GM23338 (cell line): ENCODE data around the gene POU5F1. TPM values are rescaled to one million over a fixed set of nuclear protein-coding genes. Genes with fewer than 3 reads are reported as not detected.

Source experiments
- ATAC-seq: fragments of 200-7000 bp; cut with Tn5 transposase; 3 replicates; pipeline ENCODE4 v1.9.1; 2020
- DNase-seq: peaks from one replicate; pipeline ENCODE4 v3.0.0-alpha.2; 2015; ENCODE audit warnings: low spot score
- H2AFZ ChIP-seq: fragments of 200-600 bp; sonication (generic); 2 replicates; pipeline ENCODE4 v1.8.0; 2016; ENCODE audit warnings: antibody characterized with exemption, mild to moderate bottlenecking, moderate library complexity
- H3F3A ChIP-seq: fragments of 200-600 bp; sonication (generic); replicated peaks from 2 replicates; pipeline ENCODE4 v1.8.0; 2017; ENCODE audit warnings: antibody characterized with exemption, mixed run types, low read depth
- H3K27ac ChIP-seq: fragments of 200-600 bp; sonication (generic); 2 replicates; pipeline ENCODE4 v1.6.1; 2016; ENCODE audit warnings: low read depth
- H3K27me3 ChIP-seq: fragments of 200-600 bp; sonication (generic); 2 replicates; pipeline ENCODE4 v1.8.0; 2016; ENCODE audit warnings: mild to moderate bottlenecking, mixed run types, moderate library complexity; ENCODE audit not compliant: insufficient read depth
- H3K36me3 ChIP-seq: fragments of 200-600 bp; sonication (generic); 2 replicates; pipeline ENCODE4 v1.8.0; 2016; ENCODE audit warnings: mild to moderate bottlenecking; ENCODE audit not compliant: insufficient read depth
- H3K4me1 ChIP-seq: fragments of 200-600 bp; sonication (generic); 2 replicates; pipeline ENCODE4 v1.8.0; 2016; ENCODE audit warnings: mild to moderate bottlenecking, moderate library complexity; ENCODE audit not compliant: insufficient read depth
- H3K4me2 ChIP-seq: fragments of 200-600 bp; sonication (generic); 2 replicates; pipeline ENCODE4 v1.7.1; 2017; ENCODE audit warnings: mixed run types
- H3K4me3 ChIP-seq: fragments of 200-600 bp; sonication (generic); 2 replicates; pipeline ENCODE4 v1.6.1; 2016; ENCODE audit warnings: mixed run types
- H3K79me2 ChIP-seq: fragments of 200-600 bp; sonication (generic); replicated peaks from 2 replicates; pipeline ENCODE4 v1.8.0; 2017; ENCODE audit warnings: mild to moderate bottlenecking; ENCODE audit not compliant: insufficient read depth
- H3K9me2 ChIP-seq: fragments of 200-600 bp; sonication (generic); 2 replicates; pipeline ENCODE4 v1.8.0; 2017; ENCODE audit not compliant: insufficient read depth
- H4K20me1 ChIP-seq: fragments of 200-600 bp; sonication (generic); replicated peaks from 2 replicates; pipeline ENCODE4 v1.8.0; 2017; ENCODE audit warnings: mild to moderate bottlenecking; ENCODE audit not compliant: insufficient read depth
- H3K27ac Mint-ChIP-seq: 2 replicates; pipeline ENCODE4 v1.8.0; 2020; ENCODE audit warnings: inconsistent platforms, mild to moderate bottlenecking, moderate library complexity, mixed read lengths
- H3K27me3 Mint-ChIP-seq: 3 replicates; pipeline ENCODE4 v1.8.0; 2022; ENCODE audit warnings: low read depth, mild to moderate bottlenecking, moderate library complexity, mixed read lengths, inconsistent platforms; ENCODE audit not compliant: insufficient read depth, poor library complexity
- H3K36me3 Mint-ChIP-seq: 3 replicates; pipeline ENCODE4 v1.8.0; 2021; ENCODE audit warnings: low read depth, mild to moderate bottlenecking, inconsistent platforms, moderate library complexity, mixed read lengths
- H3K4me1 Mint-ChIP-seq: 3 replicates; pipeline ENCODE4 v1.8.0; 2020; ENCODE audit warnings: mild to moderate bottlenecking, inconsistent platforms, mixed read lengths
- H3K4me3 Mint-ChIP-seq: 3 replicates; pipeline ENCODE4 v1.8.0; 2021; ENCODE audit warnings: moderate library complexity, mild to moderate bottlenecking, inconsistent platforms, mixed read lengths
- H3K9me3 Mint-ChIP-seq: 3 replicates; pipeline ENCODE4 v1.8.0; 2020; ENCODE audit warnings: moderate library complexity, mild to moderate bottlenecking, inconsistent platforms, mixed read lengths
- CREB1 ChIP-seq: fragments of 250-450 bp; sonication (Bioruptor Pico); IDR thresholded peaks from 2 replicates; pipeline ENCODE4 v1.5.0; 2020; ENCODE audit warnings: low read depth, mild to moderate bottlenecking, moderate library complexity
- EZH2 ChIP-seq: fragments of 200-600 bp; sonication (generic); IDR thresholded peaks from one replicate; pipeline ENCODE4 v1.8.0; 2017; ENCODE audit warnings: antibody characterized with exemption, mild to moderate bottlenecking, low read depth; ENCODE audit not compliant: unreplicated experiment
- EZH2phosphoT487 ChIP-seq: fragments of 200-600 bp; sonication (generic); IDR thresholded peaks from one replicate; pipeline ENCODE4 v1.8.1; 2018; ENCODE audit warnings: antibody characterized with exemption; ENCODE audit not compliant: unreplicated experiment
- JUNB ChIP-seq: IDR thresholded peaks from one replicate; pipeline ENCODE4 v1.6.1; 2016; ENCODE audit warnings: antibody characterized with exemption; ENCODE audit not compliant: unreplicated experiment
- NANOG ChIP-seq: IDR thresholded peaks from 2 replicates; pipeline ENCODE4 v1.6.1; 2016; ENCODE audit warnings: antibody characterized with exemption, borderline replicate concordance
- POLR2AphosphoS5 ChIP-seq: IDR thresholded peaks from 2 replicates; pipeline ENCODE4 v1.6.1; 2016; ENCODE audit warnings: antibody characterized with exemption, low read depth
- REST ChIP-seq: IDR thresholded peaks from one replicate; pipeline ENCODE4 v1.6.1; 2018; ENCODE audit warnings: antibody characterized with exemption; ENCODE audit not compliant: unreplicated experiment
- STAT1 ChIP-seq: IDR thresholded peaks from one replicate; pipeline ENCODE4 v1.6.1; 2016; ENCODE audit warnings: antibody characterized with exemption; ENCODE audit not compliant: unreplicated experiment
- ZNF114 ChIP-seq: fragments of 250-450 bp; sonication (Bioruptor Pico); IDR thresholded peaks from 2 replicates; pipeline ENCODE4 v1.5.0; 2020; ENCODE audit warnings: mild to moderate bottlenecking, moderate library complexity
- ZNF331 ChIP-seq: fragments of 250-450 bp; sonication (Bioruptor Pico); IDR thresholded peaks from 2 replicates; pipeline ENCODE4 v1.5.0; 2020; ENCODE audit warnings: low read depth, mild to moderate bottlenecking, moderate library complexity
- long read RNA-seq: library from polyadenylated mRNA; unstranded; transcript quantifications from one replicate; pipeline ENCODE4 v2.0.0, GENCODE V29; 2020; ENCODE audit not compliant: unreplicated experiment
- polyA plus RNA-seq: library from polyadenylated mRNA; unstranded; fragments of >200 nt; fragmentation: Nextera tagmentation; extraction: Ambion mirVana; gene quantifications from 2 replicates; pipeline ENCODE4 v1.2.1, GENCODE V29; 2016
- total RNA-seq: library from RNA; depleted of rRNA; stranded (reverse); fragments of >200 nt; shearing (Covaris generic); gene quantifications from 2 replicates; pipeline ENCODE4 v1.2.3, GENCODE V29; 2014; rRNA removed
- TF ChIP-seq, protein P1 (sequence below), 2 experiments: fragments of 200-600 bp in 1 of 2; sonication (generic) in 1 of 2; conservative IDR thresholded peaks; 2 replicates each; pipeline versions ENCODE4 v1.5.1 to v1.6.1; 2016 to 2017; ENCODE audit warnings: antibody characterized with exemption in 2 of 2, low read depth in 2 of 2, mild to moderate bottlenecking in 2 of 2, moderate library complexity in 1 of 2
- TF ChIP-seq, protein P2 (sequence below): fragments of 250-450 bp; sonication (Bioruptor Pico); IDR thresholded peaks from 2 replicates; pipeline ENCODE4 v1.5.0; 2020; ENCODE audit warnings: mild to moderate bottlenecking, moderate library complexity
- TF ChIP-seq, protein P3 (sequence below): IDR thresholded peaks from 2 replicates; pipeline ENCODE4 v1.6.1; 2016; ENCODE audit warnings: antibody characterized with exemption

The POU5F1 gene
- total RNA-seq (3,419 and 3,629 TPM in 2 replicates), polyA plus RNA-seq (1,839 and 1,914 TPM in 2 replicates)
- long read RNA-seq, transcript POU5F1-201 (5 exons, 1,420 nt): major isoform, 1,110 of 1,187 reads
- long read RNA-seq, partial matches to known transcripts: 2 of 1,187 reads
- long read RNA-seq, other reads (novel, unspliced or antisense): 70 of 1,187 reads

- Histone ChIP-seq H4K20me1 (peaks cover 48% of the 10 kb centered on the region), H3K4me2 (peak within 1 kb of the TSS; percentile 100), H3K27ac (peak within 1 kb of the TSS; percentile 100), H3K79me2 (peaks cover 76% of the 10 kb centered on the region), H3F3A (peaks cover 32% of the 10 kb centered on the region), H3K4me1 (peaks cover 58% of the 10 kb centered on the region), H2AFZ (no peak within 1 kb of the TSS), H3K9me2 (no peaks in the 10 kb centered on the region), H3K36me3 (peaks cover 17% of the 10 kb centered on the region), H3K4me3 (peak within 1 kb of the TSS; percentile 100), H3K27me3 (no peaks in the 10 kb centered on the region)
- ATAC-seq: peak; percentile 19
- no peak for TF ChIP-seq EZH2
- no peak for TF ChIP-seq ZNF114 (CRISPR knock-in tag)
- TF ChIP-seq STAT1: no peak
- TF ChIP-seq POLR2AphosphoS5: peak; percentile 80
- TF ChIP-seq, protein P1, sequence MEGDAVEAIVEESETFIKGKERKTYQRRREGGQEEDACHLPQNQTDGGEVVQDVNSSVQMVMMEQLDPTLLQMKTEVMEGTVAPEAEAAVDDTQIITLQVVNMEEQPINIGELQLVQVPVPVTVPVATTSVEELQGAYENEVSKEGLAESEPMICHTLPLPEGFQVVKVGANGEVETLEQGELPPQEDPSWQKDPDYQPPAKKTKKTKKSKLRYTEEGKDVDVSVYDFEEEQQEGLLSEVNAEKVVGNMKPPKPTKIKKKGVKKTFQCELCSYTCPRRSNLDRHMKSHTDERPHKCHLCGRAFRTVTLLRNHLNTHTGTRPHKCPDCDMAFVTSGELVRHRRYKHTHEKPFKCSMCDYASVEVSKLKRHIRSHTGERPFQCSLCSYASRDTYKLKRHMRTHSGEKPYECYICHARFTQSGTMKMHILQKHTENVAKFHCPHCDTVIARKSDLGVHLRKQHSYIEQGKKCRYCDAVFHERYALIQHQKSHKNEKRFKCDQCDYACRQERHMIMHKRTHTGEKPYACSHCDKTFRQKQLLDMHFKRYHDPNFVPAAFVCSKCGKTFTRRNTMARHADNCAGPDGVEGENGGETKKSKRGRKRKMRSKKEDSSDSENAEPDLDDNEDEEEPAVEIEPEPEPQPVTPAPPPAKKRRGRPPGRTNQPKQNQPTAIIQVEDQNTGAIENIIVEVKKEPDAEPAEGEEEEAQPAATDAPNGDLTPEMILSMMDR (conservative IDR thresholded peaks at IDR 0.05; ENCODE audit: low read depth in 2 of 2): no peak
- TF ChIP-seq REST: no peak
- no peak for TF ChIP-seq EZH2phosphoT487
- 0 out of 2 replicates have a peak, but pooled peaks have one; percentile 7 for TF ChIP-seq NANOG
- TF ChIP-seq JUNB: no peak
- no peak for TF ChIP-seq CREB1 (CRISPR knock-in tag)
- TF ChIP-seq, protein P2, sequence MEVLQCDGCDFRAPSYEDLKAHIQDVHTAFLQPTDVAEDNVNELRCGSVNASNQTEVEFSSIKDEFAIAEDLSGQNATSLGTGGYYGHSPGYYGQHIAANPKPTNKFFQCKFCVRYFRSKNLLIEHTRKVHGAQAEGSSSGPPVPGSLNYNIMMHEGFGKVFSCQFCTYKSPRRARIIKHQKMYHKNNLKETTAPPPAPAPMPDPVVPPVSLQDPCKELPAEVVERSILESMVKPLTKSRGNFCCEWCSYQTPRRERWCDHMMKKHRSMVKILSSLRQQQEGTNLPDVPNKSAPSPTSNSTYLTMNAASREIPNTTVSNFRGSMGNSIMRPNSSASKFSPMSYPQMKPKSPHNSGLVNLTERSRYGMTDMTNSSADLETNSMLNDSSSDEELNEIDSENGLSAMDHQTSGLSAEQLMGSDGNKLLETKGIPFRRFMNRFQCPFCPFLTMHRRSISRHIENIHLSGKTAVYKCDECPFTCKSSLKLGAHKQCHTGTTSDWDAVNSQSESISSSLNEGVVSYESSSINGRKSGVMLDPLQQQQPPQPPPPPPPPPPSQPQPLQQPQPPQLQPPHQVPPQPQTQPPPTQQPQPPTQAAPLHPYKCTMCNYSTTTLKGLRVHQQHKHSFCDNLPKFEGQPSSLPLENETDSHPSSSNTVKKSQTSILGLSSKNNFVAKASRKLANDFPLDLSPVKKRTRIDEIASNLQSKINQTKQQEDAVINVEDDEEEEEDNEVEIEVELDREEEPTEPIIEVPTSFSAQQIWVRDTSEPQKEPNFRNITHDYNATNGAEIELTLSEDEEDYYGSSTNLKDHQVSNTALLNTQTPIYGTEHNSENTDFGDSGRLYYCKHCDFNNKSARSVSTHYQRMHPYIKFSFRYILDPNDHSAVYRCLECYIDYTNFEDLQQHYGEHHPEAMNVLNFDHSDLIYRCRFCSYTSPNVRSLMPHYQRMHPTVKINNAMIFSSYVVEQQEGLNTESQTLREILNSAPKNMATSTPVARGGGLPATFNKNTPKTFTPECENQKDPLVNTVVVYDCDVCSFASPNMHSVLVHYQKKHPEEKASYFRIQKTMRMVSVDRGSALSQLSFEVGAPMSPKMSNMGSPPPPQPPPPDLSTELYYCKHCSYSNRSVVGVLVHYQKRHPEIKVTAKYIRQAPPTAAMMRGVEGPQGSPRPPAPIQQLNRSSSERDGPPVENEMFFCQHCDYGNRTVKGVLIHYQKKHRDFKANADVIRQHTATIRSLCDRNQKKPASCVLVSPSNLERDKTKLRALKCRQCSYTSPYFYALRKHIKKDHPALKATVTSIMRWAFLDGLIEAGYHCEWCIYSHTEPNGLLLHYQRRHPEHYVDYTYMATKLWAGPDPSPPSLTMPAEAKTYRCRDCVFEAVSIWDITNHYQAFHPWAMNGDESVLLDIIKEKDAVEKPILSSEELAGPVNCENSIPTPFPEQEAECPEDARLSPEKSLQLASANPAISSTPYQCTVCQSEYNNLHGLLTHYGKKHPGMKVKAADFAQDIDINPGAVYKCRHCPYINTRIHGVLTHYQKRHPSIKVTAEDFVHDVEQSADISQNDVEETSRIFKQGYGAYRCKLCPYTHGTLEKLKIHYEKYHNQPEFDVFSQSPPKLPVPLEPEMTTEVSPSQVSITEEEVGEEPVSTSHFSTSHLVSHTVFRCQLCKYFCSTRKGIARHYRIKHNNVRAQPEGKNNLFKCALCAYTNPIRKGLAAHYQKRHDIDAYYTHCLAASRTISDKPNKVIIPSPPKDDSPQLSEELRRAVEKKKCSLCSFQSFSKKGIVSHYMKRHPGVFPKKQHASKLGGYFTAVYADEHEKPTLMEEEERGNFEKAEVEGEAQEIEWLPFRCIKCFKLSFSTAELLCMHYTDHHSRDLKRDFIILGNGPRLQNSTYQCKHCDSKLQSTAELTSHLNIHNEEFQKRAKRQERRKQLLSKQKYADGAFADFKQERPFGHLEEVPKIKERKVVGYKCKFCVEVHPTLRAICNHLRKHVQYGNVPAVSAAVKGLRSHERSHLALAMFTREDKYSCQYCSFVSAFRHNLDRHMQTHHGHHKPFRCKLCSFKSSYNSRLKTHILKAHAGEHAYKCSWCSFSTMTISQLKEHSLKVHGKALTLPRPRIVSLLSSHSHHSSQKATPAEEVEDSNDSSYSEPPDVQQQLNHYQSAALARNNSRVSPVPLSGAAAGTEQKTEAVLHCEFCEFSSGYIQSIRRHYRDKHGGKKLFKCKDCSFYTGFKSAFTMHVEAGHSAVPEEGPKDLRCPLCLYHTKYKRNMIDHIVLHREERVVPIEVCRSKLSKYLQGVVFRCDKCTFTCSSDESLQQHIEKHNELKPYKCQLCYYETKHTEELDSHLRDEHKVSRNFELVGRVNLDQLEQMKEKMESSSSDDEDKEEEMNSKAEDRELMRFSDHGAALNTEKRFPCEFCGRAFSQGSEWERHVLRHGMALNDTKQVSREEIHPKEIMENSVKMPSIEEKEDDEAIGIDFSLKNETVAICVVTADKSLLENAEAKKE (CRISPR knock-in tag): no peak
- TF ChIP-seq, protein P3, sequence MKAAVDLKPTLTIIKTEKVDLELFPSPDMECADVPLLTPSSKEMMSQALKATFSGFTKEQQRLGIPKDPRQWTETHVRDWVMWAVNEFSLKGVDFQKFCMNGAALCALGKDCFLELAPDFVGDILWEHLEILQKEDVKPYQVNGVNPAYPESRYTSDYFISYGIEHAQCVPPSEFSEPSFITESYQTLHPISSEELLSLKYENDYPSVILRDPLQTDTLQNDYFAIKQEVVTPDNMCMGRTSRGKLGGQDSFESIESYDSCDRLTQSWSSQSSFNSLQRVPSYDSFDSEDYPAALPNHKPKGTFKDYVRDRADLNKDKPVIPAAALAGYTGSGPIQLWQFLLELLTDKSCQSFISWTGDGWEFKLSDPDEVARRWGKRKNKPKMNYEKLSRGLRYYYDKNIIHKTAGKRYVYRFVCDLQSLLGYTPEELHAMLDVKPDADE: no peak
- no peak for TF ChIP-seq ZNF331 (CRISPR knock-in tag)
- peak; percentile 85 for DNase-seq
- Mint-ChIP-seq H3K4me3 (peak within 1 kb of the TSS; percentile 95), H3K9me3 (no peaks in the 10 kb centered on the region; the same call in 2 of the 3 replicates), H3K27ac (peak within 1 kb of the TSS; percentile 97), H3K36me3 (peaks cover 45% of the 10 kb centered on the region), H3K4me1 (peaks cover 57% of the 10 kb centered on the region), H3K27me3 (peaks cover 34% of the 10 kb centered on the region)
Measured at GRCh38 chr6:31170600-31170881, at the start of gene POU5F1. POU5F1 (minus strand) TSS chr6:31170682; CDS start chr6:31170620, 62 bp downstream.
